Upper lobe of left lung (tissue), 4 donors: Measurements from ENCODE around the gene TNS3.

Source experiments
- POLR2A ChIP-seq, 4 donors: fragments of 450-650 bp; IDR thresholded peaks; one replicate each; pipeline ENCODE4 v1.5.1; 2016 to 2017; ENCODE audit warnings: antibody characterized with exemption in 4 of 4, mild to moderate bottlenecking in 2 of 4
- POLR2AphosphoS5 ChIP-seq, 2 donors: sonication (generic); formaldehyde crosslinking; IDR thresholded peaks; one replicate each; pipeline ENCODE4 v1.5.1; 2017; ENCODE audit warnings: antibody characterized with exemption in 2 of 2
- TF ChIP-seq, protein P1 (sequence below), 6 experiments: fragments of 450-650 bp in 4 of 6; fragments of 200-600 bp in 2 of 6; sonication (generic) in 2 of 6; IDR thresholded peaks; one replicate each; pipeline ENCODE4 v1.5.1; 2016 to 2019; ENCODE audit warnings: antibody characterized with exemption in 6 of 6

DNA sequence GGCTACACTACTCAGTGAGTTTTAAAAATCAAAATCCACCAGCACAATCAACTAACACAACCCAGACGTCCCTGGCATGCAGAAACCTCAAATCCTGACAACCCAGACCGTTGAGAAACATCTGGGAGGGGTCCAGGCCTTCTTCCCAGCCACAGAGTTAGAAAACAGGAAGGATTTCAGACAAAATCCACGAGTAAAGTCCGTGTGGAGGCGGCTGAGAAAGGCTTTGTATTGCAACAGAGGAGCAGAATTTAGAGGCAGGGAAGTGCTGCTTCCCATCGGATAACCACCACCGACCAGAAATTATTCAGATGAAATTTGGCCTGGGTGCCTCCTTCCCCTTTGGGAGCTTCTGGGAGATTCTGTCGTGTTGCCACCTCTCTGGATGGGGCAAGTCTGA lies 61.5 kb downstream of the TNS3 start:
- TF ChIP-seq POLR2A (IDR thresholded peaks at IDR 0.05) (no peak), POLR2AphosphoS5 (IDR thresholded peaks at IDR 0.05) (no peak)
- TF ChIP-seq, protein P1, sequence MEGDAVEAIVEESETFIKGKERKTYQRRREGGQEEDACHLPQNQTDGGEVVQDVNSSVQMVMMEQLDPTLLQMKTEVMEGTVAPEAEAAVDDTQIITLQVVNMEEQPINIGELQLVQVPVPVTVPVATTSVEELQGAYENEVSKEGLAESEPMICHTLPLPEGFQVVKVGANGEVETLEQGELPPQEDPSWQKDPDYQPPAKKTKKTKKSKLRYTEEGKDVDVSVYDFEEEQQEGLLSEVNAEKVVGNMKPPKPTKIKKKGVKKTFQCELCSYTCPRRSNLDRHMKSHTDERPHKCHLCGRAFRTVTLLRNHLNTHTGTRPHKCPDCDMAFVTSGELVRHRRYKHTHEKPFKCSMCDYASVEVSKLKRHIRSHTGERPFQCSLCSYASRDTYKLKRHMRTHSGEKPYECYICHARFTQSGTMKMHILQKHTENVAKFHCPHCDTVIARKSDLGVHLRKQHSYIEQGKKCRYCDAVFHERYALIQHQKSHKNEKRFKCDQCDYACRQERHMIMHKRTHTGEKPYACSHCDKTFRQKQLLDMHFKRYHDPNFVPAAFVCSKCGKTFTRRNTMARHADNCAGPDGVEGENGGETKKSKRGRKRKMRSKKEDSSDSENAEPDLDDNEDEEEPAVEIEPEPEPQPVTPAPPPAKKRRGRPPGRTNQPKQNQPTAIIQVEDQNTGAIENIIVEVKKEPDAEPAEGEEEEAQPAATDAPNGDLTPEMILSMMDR (IDR thresholded peaks at IDR 0.05) = no peak
